ENCODE measurements around the gene ARHGEF19. TPM values are rescaled to one million over a fixed set of nuclear protein-coding genes. Genes with fewer than 3 reads are reported as not detected.

The ARHGEF19 gene
- total and polyA plus RNA-seq, 8 donors: 10.4 to 67.7 (median 56.5) TPM

GRCh38 chr1:16151995-16152384 lies 60.5 kb downstream of the ARHGEF19 start:
- no peak overlapping the region for H3K4me3 ChIP-seq
- peaks cover 0 to 24% of the 10 kb centered on the region in 2 donors for H3K27me3 ChIP-seq
- ATAC-seq (no peak), DNase-seq (no peak)
- H3K36me3 ChIP-seq: peaks cover 0 to 31% of the 10 kb centered on the region in 2 donors
- H3K4me1 ChIP-seq: peaks cover 39 to 74% of the 10 kb centered on the region in 2 donors
- TF ChIP-seq CTCF (IDR thresholded peaks at IDR 0.05): no peak
- peak overlapping the region; percentile 4 to 13 for H3K27ac ChIP-seq
- no peaks in the 10 kb centered on the region for H3K9me3 ChIP-seq
- intact Hi-C loops (cut with DNase I): no loop called here

- H3K27ac ChIP-seq: peak overlapping the region; percentile 4 to 13
- no peak for DNase-seq
These were observed 61.1 kb downstream of the ARHGEF19 start for GRCh38 chr1:16151196-16151994.

GRCh38 chr1:16150508-16150907 lies 61.9 kb downstream of the ARHGEF19 start:
- Histone ChIP-seq H3K27ac (no peak overlapping the region), H3K4me1 (peaks cover 47 to 74% of the 10 kb centered on the region in 2 donors)
- DNase-seq: no peak

More at GRCh38 chr1:16151196-16151994, 61.1 kb downstream of the ARHGEF19 start:
- no peak for ATAC-seq
- Histone ChIP-seq H3K4me3 (no peak overlapping the region), H3K36me3 (peaks cover 0 to 31% of the 10 kb centered on the region in 2 donors), H3K4me1 (peaks cover 39 to 74% of the 10 kb centered on the region in 2 donors), H3K9me3 (no peaks in the 10 kb centered on the region), H3K27me3 (peaks cover 0 to 24% of the 10 kb centered on the region in 2 donors)
- intact Hi-C loops (cut with DNase I): no loop called here
- no peak for TF ChIP-seq CTCF (IDR thresholded peaks at IDR 0.05)

GRCh38 chr1:16149702-16150488 lies 62.6 kb downstream of the ARHGEF19 start:
- H3K27me3 ChIP-seq: peaks cover 0 to 10% of the 10 kb centered on the region in 2 donors
- DNase-seq (no peak), ATAC-seq (no peak)
- H3K4me3 ChIP-seq: no peak overlapping the region
- intact Hi-C loops (cut with DNase I): no loop called here
- no peak overlapping the region for H3K27ac ChIP-seq
- H3K4me1 ChIP-seq: peaks cover 53 to 74% of the 10 kb centered on the region in 2 donors
- no peak for TF ChIP-seq CTCF (IDR thresholded peaks at IDR 0.05)
- H3K9me3 ChIP-seq: no peaks in the 10 kb centered on the region
- H3K36me3 ChIP-seq: peaks cover 0 to 31% of the 10 kb centered on the region in 2 donors

More at GRCh38 chr1:16150508-16150907, 61.9 kb downstream of the ARHGEF19 start:
- H3K9me3 ChIP-seq: no peaks in the 10 kb centered on the region
- intact Hi-C loops (cut with DNase I): no loop called here
- no peak for ATAC-seq
- no peak overlapping the region for H3K4me3 ChIP-seq
- H3K27me3 ChIP-seq: peaks cover 0 to 16% of the 10 kb centered on the region in 2 donors
- no peak for TF ChIP-seq CTCF (IDR thresholded peaks at IDR 0.05)
- H3K36me3 ChIP-seq: peaks cover 0 to 31% of the 10 kb centered on the region in 2 donors

- Histone ChIP-seq H3K4me3 (no peak overlapping the region), H3K4me1 (peaks cover 60 to 74% of the 10 kb centered on the region in 2 donors), H3K27ac (no peak overlapping the region), H3K27me3 (peaks cover 0 to 3% of the 10 kb centered on the region in 2 donors), H3K36me3 (peaks cover 0 to 31% of the 10 kb centered on the region in 2 donors), H3K9me3 (no peaks in the 10 kb centered on the region)
- DNase-seq: no peak
- no peak for ATAC-seq
- no peak for TF ChIP-seq CTCF (IDR thresholded peaks at IDR 0.05)
- intact Hi-C loops (cut with DNase I): no loop called here
These were observed 63.3 kb downstream of the ARHGEF19 start for GRCh38 chr1:16149146-16149545.

All from left lung (tissue), 10 donors.